Subcutaneous adipose tissue (tissue), 4 donors: Measurements from ENCODE around the gene JAM3. TPM values are rescaled to one million over a fixed set of nuclear protein-coding genes. Genes with fewer than 3 reads are reported as not detected.

Source experiments
- total RNA-seq, 4 donors: library from RNA; depleted of rRNA; stranded (reverse); fragments of >200 nt; gene quantifications; one replicate each; pipeline ENCODE4 v1.1.0, GENCODE V29; 2016
- TF ChIP-seq, protein P1 (sequence below): fragments of 450-650 bp; IDR thresholded peaks from one replicate; pipeline ENCODE4 v1.5.1; 2016; ENCODE audit warnings: low read depth, mild to moderate bottlenecking, control low read depth, antibody characterized with exemption, moderate library complexity

The JAM3 gene
- total RNA-seq, 4 donors from 2014 or later: 14.2 to 18.3 (median 16.5) TPM

- TF ChIP-seq, protein P1, sequence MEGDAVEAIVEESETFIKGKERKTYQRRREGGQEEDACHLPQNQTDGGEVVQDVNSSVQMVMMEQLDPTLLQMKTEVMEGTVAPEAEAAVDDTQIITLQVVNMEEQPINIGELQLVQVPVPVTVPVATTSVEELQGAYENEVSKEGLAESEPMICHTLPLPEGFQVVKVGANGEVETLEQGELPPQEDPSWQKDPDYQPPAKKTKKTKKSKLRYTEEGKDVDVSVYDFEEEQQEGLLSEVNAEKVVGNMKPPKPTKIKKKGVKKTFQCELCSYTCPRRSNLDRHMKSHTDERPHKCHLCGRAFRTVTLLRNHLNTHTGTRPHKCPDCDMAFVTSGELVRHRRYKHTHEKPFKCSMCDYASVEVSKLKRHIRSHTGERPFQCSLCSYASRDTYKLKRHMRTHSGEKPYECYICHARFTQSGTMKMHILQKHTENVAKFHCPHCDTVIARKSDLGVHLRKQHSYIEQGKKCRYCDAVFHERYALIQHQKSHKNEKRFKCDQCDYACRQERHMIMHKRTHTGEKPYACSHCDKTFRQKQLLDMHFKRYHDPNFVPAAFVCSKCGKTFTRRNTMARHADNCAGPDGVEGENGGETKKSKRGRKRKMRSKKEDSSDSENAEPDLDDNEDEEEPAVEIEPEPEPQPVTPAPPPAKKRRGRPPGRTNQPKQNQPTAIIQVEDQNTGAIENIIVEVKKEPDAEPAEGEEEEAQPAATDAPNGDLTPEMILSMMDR: no peak
These were observed 109.3 kb downstream of the JAM3 start for GRCh38 chr11:134178032-134178674.

- TF ChIP-seq, protein P1: no peak
These were observed 112.8 kb downstream of the JAM3 start for GRCh38 chr11:134181707-134182106.

DNA sequence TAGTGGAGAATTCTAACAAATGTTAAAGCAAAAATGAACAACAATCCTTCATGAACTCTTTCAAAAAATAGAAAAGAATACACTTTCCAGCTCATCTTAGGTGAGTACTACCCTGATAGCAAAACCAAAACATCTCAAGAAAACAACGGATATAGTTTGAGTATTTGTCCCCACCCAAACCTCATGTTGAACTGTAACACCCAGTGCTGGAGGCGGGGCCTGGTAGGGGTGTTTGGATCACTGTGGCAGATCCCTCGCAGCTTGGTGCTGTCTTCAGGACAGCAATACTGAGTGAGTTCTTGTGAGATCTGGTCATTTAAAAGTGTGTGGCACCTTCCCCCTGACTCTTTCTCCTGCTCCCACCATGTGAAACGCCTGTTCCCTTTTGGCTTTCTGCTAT, 127.9 kb downstream of the JAM3 start:
- TF ChIP-seq, protein P1: no peak

- TF ChIP-seq, protein P1: no peak
These were observed 130.7 kb downstream of the JAM3 start for GRCh38 chr11:134199531-134199930.

DNA sequence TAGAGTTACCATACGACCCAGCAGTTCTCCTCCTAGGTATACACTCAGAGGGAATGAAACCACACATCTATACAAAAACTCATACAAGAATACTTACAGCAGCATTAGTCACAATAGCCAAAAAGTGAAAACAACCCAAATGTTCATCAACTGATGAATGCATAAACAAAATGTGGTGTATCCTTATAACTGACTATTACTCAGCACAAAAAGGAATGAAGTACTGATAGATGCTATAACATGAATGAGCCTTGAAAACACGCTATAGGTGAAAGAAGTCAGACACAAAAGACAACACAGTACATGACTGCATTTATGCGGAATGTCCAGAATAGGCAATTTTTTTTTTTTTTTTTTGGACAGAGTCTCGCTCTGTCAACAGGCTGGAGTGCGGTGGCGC, 131.8 kb downstream of the JAM3 start:
- TF ChIP-seq, protein P1: no peak

Other genes with a start within 250 kb of the JAM3 start
- not detected for gene SPATA19, start 223.6 kb upstream of the JAM3 start, total RNA-seq
- 1 to 10 TPM; 1.0 to 6.8 (median 2.3) TPM for gene IGSF9B, start 112.1 kb upstream of the JAM3 start, total RNA-seq
- 10 to 100 TPM; 10.5 to 18.7 (median 13.8) TPM for gene NCAPD3, start 154.9 kb downstream of the JAM3 start, total RNA-seq
- 10 to 100 TPM; 33.3 to 52.4 (median 39.4) TPM for gene VPS26B, start 155.6 kb downstream of the JAM3 start, total RNA-seq
- gene THYN1, start 184.3 kb downstream of the JAM3 start, total RNA-seq: 100 to 1,000 TPM in 1 of 4 donors, 10 to 100 TPM in 3; 48.9 to 124 (median 56.4) TPM
- 10 to 100 TPM; 18.3 to 41.3 (median 29.8) TPM for gene ACAD8, start 184.5 kb downstream of the JAM3 start, total RNA-seq
- gene GLB1L3, start 207.3 kb downstream of the JAM3 start, total RNA-seq: not detected